Measurements from ENCODE around the gene COPS3. TPM values are rescaled to one million over a fixed set of nuclear protein-coding genes. Genes with fewer than 3 reads are reported as not detected.

Gene COPS3
- total and polyA plus RNA-seq, 2 of the 8 experiments (the other 6 are each of a cell fraction or from before 2014, with no cell fraction given), result 82.9 to 110 TPM

- peaks cover 0 to 3% of the 10 kb centered on the region in 2 experiments for H4K20me1 ChIP-seq (replicated peaks in 1 of 2; ENCODE audit: control insufficient read depth in 1 of 2, insufficient read depth in 2 of 2, low read length in 2 of 2)
- H3K79me1 ChIP-seq (ENCODE audit: low read depth, low read length), result no peaks in the 10 kb centered on the region
- H3K4me3 ChIP-seq (ENCODE audit: extremely low read depth in 1 of 4, insufficient read depth in 2 of 4, low read depth in 3 of 4, low read length in 4 of 4), result no peak overlapping the region
- H2BK12ac ChIP-seq (ENCODE audit: low read depth, low read length), result no peak overlapping the region
- no peak overlapping the region for H3K4me2 ChIP-seq (ENCODE audit: insufficient read depth in 1 of 2, low read depth in 2 of 2, low read length in 2 of 2)
- H3K4ac ChIP-seq (replicated peaks; ENCODE audit: insufficient read length, low read depth, low read length), result no peak overlapping the region
- H2BK120ac ChIP-seq (replicated peaks; ENCODE audit: low read depth, low read length), result no peak overlapping the region
- no peaks in the 10 kb centered on the region for H3K27me3 ChIP-seq (replicated peaks in 1 of 4; ENCODE audit: control insufficient read depth in 3 of 4, extremely low read depth in 1 of 4, insufficient read depth in 3 of 4, low read length in 3 of 4)
- H3K27ac ChIP-seq (ENCODE audit: low read depth, low read length), result no peak overlapping the region
- ChIA-PET POLR2A (ENCODE audit: partially characterized antibody) (interaction anchor here (0.6 kb wide), 1 partner anchor 14 kb away, joined by 4 read pairs; no protein-coding TSS in a partner anchor), CTCF (ENCODE audit: partially characterized antibody) (no interaction called here)
- DNase-seq (ENCODE audit: low read depth in 1 of 2, low spot score in 2 of 2), result no peak
- 89% methylated on average over 10 of the region's 10 CpGs; no CpG with 5 or more reads in 1 of the 2 experiments for WGBS, 2 experiments (ENCODE audit: extremely low coverage in 1 of 2, insufficient coverage in 1 of 2, insufficient read length in 1 of 2, insufficient replicate concordance in 2 of 2, low coverage in 1 of 2, low lambda C conversion rate in 2 of 2, missing lambda C conversion rate in 1 of 2)
- no peak overlapping the region for H4K91ac ChIP-seq (replicated peaks; ENCODE audit: insufficient read length, low read length)
- no peak overlapping the region for H2AK5ac ChIP-seq (ENCODE audit: low read depth, low read length)
- no peaks in the 10 kb centered on the region for H3K23me2 ChIP-seq (ENCODE audit: low read depth, low read length)
- no peaks in the 10 kb centered on the region for H3K79me2 ChIP-seq (ENCODE audit: control insufficient read depth in 1 of 2, insufficient read depth in 2 of 2, low read length in 2 of 2)
- H3K4me1 ChIP-seq (replicated peaks in 1 of 4; ENCODE audit: control insufficient read depth in 3 of 4, insufficient read depth in 4 of 4, low read length in 3 of 4), result no peaks in the 10 kb centered on the region
- H4K8ac ChIP-seq (ENCODE audit: extremely low read depth, insufficient read depth, low read length), result no peak overlapping the region
- H3K9me3 ChIP-seq (ENCODE audit: insufficient read depth in 2 of 2, low read depth in 1 of 2, low read length in 1 of 2), result no peaks in the 10 kb centered on the region
- no peak overlapping the region for H2BK20ac ChIP-seq (ENCODE audit: low read length)
- H2BK15ac ChIP-seq (ENCODE audit: low read length), result no peak overlapping the region
- no peak overlapping the region for H3K14ac ChIP-seq (ENCODE audit: insufficient read length)
- no peak overlapping the region for H4K5ac ChIP-seq (ENCODE audit: insufficient read length, low read depth, low read length)
- H2BK5ac ChIP-seq (ENCODE audit: low read depth, low read length), result no peak overlapping the region
- FAIRE-seq, result no peak
- no peak overlapping the region for H2AFZ ChIP-seq (ENCODE audit: low read length)
- no peak overlapping the region for H3K56ac ChIP-seq (replicated peaks; ENCODE audit: insufficient read length, low read depth, low read length)
- no peak overlapping the region for H3K9ac ChIP-seq (replicated peaks in 1 of 4; ENCODE audit: extremely low read depth in 1 of 4, low read depth in 3 of 4, low read length in 3 of 4)
- H3K18ac ChIP-seq (ENCODE audit: extremely low read depth, low read length), result no peak overlapping the region
- no peaks in the 10 kb centered on the region; a peak in 1 of 8 replicates for H3K36me3 ChIP-seq (ENCODE audit: control insufficient read depth in 2 of 4, insufficient read depth in 4 of 4, low read length in 3 of 4)
- H3K23ac ChIP-seq (ENCODE audit: insufficient read length), result no peak overlapping the region
- TF ChIP-seq SUZ12 (IDR thresholded peaks at IDR 0.05; ENCODE audit: low read length) (no peak), ATF3 (IDR thresholded peaks at IDR 0.05; ENCODE audit: insufficient read depth, low read depth, low read length) (no peak), JUN (IDR thresholded peaks at IDR 0.05; ENCODE audit: low read depth, low read length) (no peak), KDM1A (IDR thresholded peaks at IDR 0.05; ENCODE audit: borderline replicate concordance, low read length) (no peak), POU5F1 (IDR thresholded peaks at IDR 0.05; ENCODE audit: low read depth, low read length) (no peak), TAF7 (optimal IDR thresholded peaks at IDR 0.05; ENCODE audit: borderline replicate concordance, low read depth, low read length) (no peak), KDM5A (IDR thresholded peaks at IDR 0.05; ENCODE audit: low read length) (no peak), CHD2 (IDR thresholded peaks at IDR 0.05; ENCODE audit: low read length) (no peak), EGR1 (IDR thresholded peaks at IDR 0.05; ENCODE audit: borderline replicate concordance, low read depth, low read length) (no peak), NRF1 (IDR thresholded peaks at IDR 0.05; ENCODE audit: low read depth, low read length) (no peak), CHD1 (IDR thresholded peaks at IDR 0.05; ENCODE audit: low read depth, low read length) (no peak), GTF2F1 (IDR thresholded peaks at IDR 0.05; ENCODE audit: borderline replicate concordance, low read depth, low read length) (no peak), SRF (IDR thresholded peaks at IDR 0.05; ENCODE audit: low read depth, low read length) (no peak), ATF2 (IDR thresholded peaks at IDR 0.05; ENCODE audit: low read length) (no peak)
Measured at GRCh38 chr17:17320911-17321220, 39.8 kb upstream of the COPS3 start.
